Measurements from ENCODE around the gene JPH3.
"Not testable (repeated sequence)": the region's sequence is repeated elsewhere in the genome, so short reads cannot be mapped to it uniquely, and the experiment has no call there.

JPH3 gene

GRCh38 chr16:87571868-87572244 is 30.5 kb upstream of the JPH3 start:
- no peak for DNase-seq (ENCODE audit: low read depth, low spot score)

GRCh38 chr16:87572959-87573358 is 29.3 kb upstream of the JPH3 start:
- no peak for DNase-seq (ENCODE audit: low read depth, low spot score)

More at GRCh38 chr16:87571868-87572244, 30.5 kb upstream of the JPH3 start:
- no peak overlapping the region for H3K27ac ChIP-seq

GRCh38 chr16:87575027-87575804 is 27.1 kb upstream of the JPH3 start:
- DNase-seq (ENCODE audit: low read depth, low spot score), result no peak
- H3K27ac ChIP-seq, result no peak overlapping the region

More at GRCh38 chr16:87572959-87573358, 29.3 kb upstream of the JPH3 start:
- H3K27ac ChIP-seq, result no peak overlapping the region

GRCh38 chr16:87576171-87576570 is 26.1 kb upstream of the JPH3 start:
- DNase-seq (ENCODE audit: low read depth, low spot score), result no peak
- no peak overlapping the region for H3K27ac ChIP-seq

GRCh38 chr16:87578142-87578930 is 24.0 kb upstream of the JPH3 start:
- not testable (repeated sequence) for DNase-seq (ENCODE audit: low read depth, low spot score); H3K27ac ChIP-seq

GRCh38 chr16:87579691-87580090 is 22.6 kb upstream of the JPH3 start:
- no peak for DNase-seq (ENCODE audit: low read depth, low spot score)
- no peak overlapping the region for H3K27ac ChIP-seq

GRCh38 chr16:87580855-87581261 is 21.4 kb upstream of the JPH3 start:
- no peak overlapping the region for H3K27ac ChIP-seq
- no peak for DNase-seq (ENCODE audit: low read depth, low spot score)

GRCh38 chr16:87581857-87582215 is 20.5 kb upstream of the JPH3 start:
- peak; percentile 50 for DNase-seq (ENCODE audit: low read depth, low spot score)
- no peak overlapping the region for H3K27ac ChIP-seq

- no peak for DNase-seq (ENCODE audit: low read depth, low spot score)
- no peak overlapping the region for H3K27ac ChIP-seq
Measured at GRCh38 chr16:87582216-87582965, 19.9 kb upstream of the JPH3 start.

- DNase-seq (ENCODE audit: low read depth, low spot score), result no peak
- H3K27ac ChIP-seq, result no peak overlapping the region
Measured at GRCh38 chr16:87582966-87583325, 19.4 kb upstream of the JPH3 start.

GRCh38 chr16:87583453-87584131 is 18.7 kb upstream of the JPH3 start:
- DNase-seq (ENCODE audit: low read depth, low spot score), result no peak
- no peak overlapping the region for H3K27ac ChIP-seq

GRCh38 chr16:87584271-87584670 is 18.0 kb upstream of the JPH3 start:
- H3K27ac ChIP-seq, result no peak overlapping the region
- no peak for DNase-seq (ENCODE audit: low read depth, low spot score)

GRCh38 chr16:87584975-87585374 is 17.3 kb upstream of the JPH3 start:
- DNase-seq (ENCODE audit: low read depth, low spot score), result no peak
- H3K27ac ChIP-seq, result no peak overlapping the region

GRCh38 chr16:87585442-87586200 is 16.7 kb upstream of the JPH3 start:
- no peak for DNase-seq (ENCODE audit: low read depth, low spot score)
- no peak overlapping the region for H3K27ac ChIP-seq

GRCh38 chr16:87586201-87586782 is 16.0 kb upstream of the JPH3 start:
- no peak for DNase-seq (ENCODE audit: low read depth, low spot score)
- no peak overlapping the region for H3K27ac ChIP-seq

- H3K27ac ChIP-seq, result no peak overlapping the region
- no peak for DNase-seq (ENCODE audit: low read depth, low spot score)
Measured at GRCh38 chr16:87587636-87588035, 14.7 kb upstream of the JPH3 start.

- H3K27ac ChIP-seq, result no peak overlapping the region
- DNase-seq (ENCODE audit: low read depth, low spot score), result no peak
Measured at GRCh38 chr16:87592018-87592712, 10.1 kb upstream of the JPH3 start.

- no peak for DNase-seq (ENCODE audit: low read depth, low spot score)
Measured at GRCh38 chr16:87593710-87594258, 8.5 kb upstream of the JPH3 start.

More at GRCh38 chr16:87593710-87594258, 8.5 kb upstream of the JPH3 start:
- H3K27ac ChIP-seq, result no peak overlapping the region

All from epithelial cell of prostate (primary cell).